HUES48 (cell line): ENCODE measurements around the gene CDV3.
"Not testable (repeated sequence)": the region's sequence is repeated elsewhere in the genome, so short reads cannot be mapped to it uniquely, and the experiment has no call there.

ENCODE experiments used
- H3K27ac ChIP-seq: one replicate; pipeline ENCODE4 v1.7.0; 2013; ENCODE audit warnings: low read depth, low read length, inconsistent platforms
- H3K27me3 ChIP-seq: 2 replicates; pipeline ENCODE4 v1.6.1; 2013; ENCODE audit warnings: mild to moderate bottlenecking, low read length; ENCODE audit not compliant: control insufficient read depth, insufficient read depth
- H3K36me3 ChIP-seq: 2 replicates; pipeline ENCODE4 v1.6.1; 2013; ENCODE audit warnings: low read length; ENCODE audit not compliant: control insufficient read depth, insufficient read depth
- H3K4me1 ChIP-seq: 2 replicates; pipeline ENCODE4 v1.6.1; 2013; ENCODE audit warnings: mild to moderate bottlenecking, low read length; ENCODE audit not compliant: control insufficient read depth, insufficient read depth
- H3K4me3 ChIP-seq: 2 replicates; pipeline ENCODE4 v1.5.1; 2013; ENCODE audit warnings: mild to moderate bottlenecking, low read depth, low read length
- H3K9ac ChIP-seq: 2 replicates; pipeline ENCODE4 v1.6.1; 2013; ENCODE audit warnings: mild to moderate bottlenecking, low read depth, low read length, moderate library complexity
- H3K9me3 ChIP-seq: 2 replicates; pipeline ENCODE4 v1.6.1; 2013; ENCODE audit warnings: low read length; ENCODE audit not compliant: control insufficient read depth, insufficient read depth

The CDV3 gene

GRCh38 chr3:133540896-133541674 is 32.4 kb upstream of the CDV3 start:
- H3K27ac ChIP-seq = no peak overlapping the region

DNA sequence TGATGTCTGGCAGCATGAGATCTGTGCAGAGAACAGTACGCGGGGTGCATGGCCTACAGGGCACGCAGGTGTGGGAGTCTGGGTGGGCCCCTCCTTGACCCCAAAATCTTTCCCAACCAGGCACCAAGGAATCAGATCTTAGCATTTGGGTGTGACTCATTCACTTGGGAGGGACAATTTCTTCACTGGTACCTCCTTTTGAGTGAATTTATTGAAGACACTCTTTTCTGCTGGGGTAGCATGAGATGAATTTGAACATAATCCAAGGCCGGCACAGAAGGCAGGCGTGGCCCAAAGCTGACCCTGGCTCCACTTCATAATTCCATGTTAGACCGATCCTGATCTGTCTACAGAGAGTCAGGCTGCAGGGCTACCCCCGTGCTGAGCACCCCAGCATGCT is 30.6 kb upstream of the CDV3 start:
- no peak overlapping the region for H3K9ac ChIP-seq
- H3K27ac ChIP-seq = no peak overlapping the region
- no peak overlapping the region for H3K4me3 ChIP-seq
- no peaks in the 10 kb centered on the region for H3K27me3 ChIP-seq
- no peaks in the 10 kb centered on the region for H3K36me3 ChIP-seq
- peaks cover 8% of the 10 kb centered on the region for H3K4me1 ChIP-seq
- no peaks in the 10 kb centered on the region for H3K9me3 ChIP-seq

More at GRCh38 chr3:133540896-133541674, 32.4 kb upstream of the CDV3 start:
- Histone ChIP-seq H3K9me3 (no peaks in the 10 kb centered on the region), H3K27me3 (no peaks in the 10 kb centered on the region), H3K4me3 (no peak overlapping the region), H3K9ac (no peak overlapping the region), H3K4me1 (no peaks in the 10 kb centered on the region), H3K36me3 (no peaks in the 10 kb centered on the region)

GRCh38 chr3:133544983-133545382 is 28.5 kb upstream of the CDV3 start:
- H3K4me1 ChIP-seq = peaks cover 12% of the 10 kb centered on the region
- not testable (repeated sequence) for H3K9me3 ChIP-seq, H3K36me3 ChIP-seq, H3K4me3 ChIP-seq, H3K27ac ChIP-seq, H3K27me3 ChIP-seq, H3K9ac ChIP-seq

GRCh38 chr3:133547432-133548041 is 25.9 kb upstream of the CDV3 start:
- Histone ChIP-seq H3K36me3 (no peaks in the 10 kb centered on the region), H3K4me3 (no peak overlapping the region), H3K9ac (no peak overlapping the region), H3K27me3 (no peaks in the 10 kb centered on the region), H3K4me1 (peaks cover 12% of the 10 kb centered on the region), H3K9me3 (peaks cover 10% of the 10 kb centered on the region), H3K27ac (peak overlapping the region; percentile 50)

DNA sequence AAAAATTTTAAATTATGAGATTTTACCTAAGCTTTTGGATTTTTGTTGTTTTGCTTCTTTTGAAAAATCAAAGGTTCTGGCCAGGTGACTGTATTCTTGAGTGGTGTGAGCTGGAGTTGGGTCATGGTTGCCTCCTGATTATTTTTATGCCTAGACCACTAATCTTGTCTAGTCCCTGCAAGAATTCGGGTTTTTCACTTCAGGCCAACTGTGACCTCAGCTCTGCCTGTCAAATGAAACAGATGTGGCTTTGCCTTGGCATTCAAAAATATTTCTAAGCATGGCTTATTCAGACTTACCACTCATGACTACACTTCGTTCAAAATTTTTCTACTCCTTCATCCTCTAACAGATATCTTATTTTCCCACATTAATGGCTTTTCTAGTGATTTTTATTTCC is 25.4 kb upstream of the CDV3 start:
- Histone ChIP-seq H3K27ac (no peak overlapping the region), H3K9me3 (peaks cover 10% of the 10 kb centered on the region), H3K36me3 (no peaks in the 10 kb centered on the region), H3K4me1 (peaks cover 12% of the 10 kb centered on the region), H3K27me3 (no peaks in the 10 kb centered on the region), H3K9ac (no peak overlapping the region), H3K4me3 (no peak overlapping the region)

DNA sequence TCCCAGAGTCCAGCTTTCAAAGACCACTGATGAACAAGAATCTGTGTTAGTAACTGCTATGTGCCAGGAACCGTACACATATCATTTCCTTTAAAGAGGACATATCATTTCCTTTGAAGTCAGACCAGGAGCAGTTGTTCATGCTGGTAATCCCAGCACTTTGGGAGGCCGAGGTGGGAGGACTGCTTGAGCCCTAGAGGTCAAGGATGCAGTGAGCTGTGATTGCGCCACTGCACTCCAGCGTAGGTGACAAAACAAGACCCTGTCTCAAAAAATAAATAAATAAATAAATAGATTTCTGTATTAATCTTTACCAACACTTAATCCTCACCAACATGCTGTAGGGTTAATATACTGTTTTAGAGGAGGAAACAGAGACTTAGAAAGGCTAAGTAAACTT is 23.9 kb upstream of the CDV3 start:
- H3K4me1 ChIP-seq = peaks cover 12% of the 10 kb centered on the region
- peaks cover 10% of the 10 kb centered on the region for H3K9me3 ChIP-seq

DNA sequence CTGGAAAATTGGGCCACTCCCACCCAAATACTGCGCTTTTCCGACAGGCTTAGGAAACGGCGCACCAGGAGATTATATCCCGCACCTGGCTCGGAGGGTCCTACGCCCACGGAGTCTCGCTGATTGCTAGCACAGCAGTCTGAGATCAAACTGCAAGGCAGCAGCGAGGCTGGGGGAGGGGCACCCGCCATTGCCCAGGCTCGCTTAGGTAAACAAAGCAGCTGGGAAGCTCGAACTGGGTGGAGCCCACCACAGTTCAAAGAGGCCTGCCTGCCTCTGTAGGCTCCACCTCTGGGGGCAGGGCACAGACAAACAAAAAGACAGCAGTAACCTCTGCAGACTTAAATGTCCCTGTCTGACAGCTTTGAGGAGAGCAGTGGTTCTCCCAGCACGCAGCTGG is 21.9 kb upstream of the CDV3 start:
- H3K27ac ChIP-seq, H3K36me3 ChIP-seq, H3K9me3 ChIP-seq, H3K9ac ChIP-seq, H3K4me3 ChIP-seq, H3K27me3 ChIP-seq: not testable (repeated sequence)
- peaks cover 12% of the 10 kb centered on the region for H3K4me1 ChIP-seq

More for the DNA sequence above, 23.9 kb upstream of the CDV3 start:
- no peak overlapping the region for H3K27ac ChIP-seq
- H3K4me3 ChIP-seq = no peak overlapping the region
- H3K27me3 ChIP-seq = no peaks in the 10 kb centered on the region
- H3K9ac ChIP-seq = no peak overlapping the region
- H3K36me3 ChIP-seq = no peaks in the 10 kb centered on the region

DNA sequence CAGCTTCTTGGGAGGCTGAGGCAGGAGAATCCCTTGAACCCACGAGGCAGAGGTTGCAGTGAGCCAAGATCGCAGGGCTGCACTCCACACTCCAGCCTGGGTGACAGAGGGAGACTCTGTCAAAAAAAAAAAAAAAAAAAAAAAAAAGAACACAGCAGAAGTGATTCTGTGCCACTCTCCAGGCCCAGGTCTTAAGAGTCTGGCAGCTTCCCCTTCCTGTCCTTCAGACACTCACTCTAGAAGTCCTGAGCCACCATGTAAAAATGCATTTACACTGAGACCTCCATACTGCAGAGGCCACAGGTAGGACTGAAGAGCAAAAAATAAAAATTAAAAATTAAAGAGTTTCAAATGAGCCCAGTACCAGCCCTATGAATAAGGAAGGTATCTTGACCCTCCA is 11.8 kb upstream of the CDV3 start:
- Histone ChIP-seq H3K9ac (no peak overlapping the region), H3K27me3 (no peaks in the 10 kb centered on the region), H3K9me3 (no peaks in the 10 kb centered on the region), H3K27ac (no peak overlapping the region), H3K36me3 (no peaks in the 10 kb centered on the region), H3K4me1 (no peaks in the 10 kb centered on the region), H3K4me3 (no peak overlapping the region)

DNA sequence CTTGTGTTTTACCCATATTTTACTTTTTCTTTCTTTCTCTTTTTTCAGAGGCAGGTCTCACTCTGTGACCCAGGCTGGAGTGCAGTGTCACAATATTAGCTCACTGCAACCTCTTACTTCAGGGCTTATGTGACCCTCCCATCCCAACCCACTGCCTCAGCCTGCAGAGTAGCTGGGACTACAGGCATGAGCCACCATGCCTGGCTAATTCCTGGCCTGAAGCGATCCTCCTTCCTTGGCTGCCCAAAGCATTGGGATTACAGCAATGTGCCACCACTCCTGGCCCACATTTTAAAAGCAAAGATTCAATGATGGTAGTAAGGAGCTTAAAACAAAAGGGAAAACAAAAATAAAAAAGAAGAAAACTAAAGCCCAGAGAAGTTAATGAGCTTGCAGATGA is 11.1 kb upstream of the CDV3 start:
- no peak overlapping the region for H3K9ac ChIP-seq
- H3K36me3 ChIP-seq = no peaks in the 10 kb centered on the region
- H3K9me3 ChIP-seq = no peaks in the 10 kb centered on the region
- no peaks in the 10 kb centered on the region for H3K4me1 ChIP-seq
- H3K27ac ChIP-seq = no peak overlapping the region
- no peaks in the 10 kb centered on the region for H3K27me3 ChIP-seq
- no peak overlapping the region for H3K4me3 ChIP-seq

GRCh38 chr3:133563186-133563591 is 10.3 kb upstream of the CDV3 start:
- H3K27ac ChIP-seq = no peak overlapping the region
- H3K4me3 ChIP-seq = no peak overlapping the region
- H3K9ac ChIP-seq = no peak overlapping the region
- H3K27me3 ChIP-seq = no peaks in the 10 kb centered on the region
- H3K9me3 ChIP-seq = no peaks in the 10 kb centered on the region
- H3K4me1 ChIP-seq = no peaks in the 10 kb centered on the region
- H3K36me3 ChIP-seq = no peaks in the 10 kb centered on the region

DNA sequence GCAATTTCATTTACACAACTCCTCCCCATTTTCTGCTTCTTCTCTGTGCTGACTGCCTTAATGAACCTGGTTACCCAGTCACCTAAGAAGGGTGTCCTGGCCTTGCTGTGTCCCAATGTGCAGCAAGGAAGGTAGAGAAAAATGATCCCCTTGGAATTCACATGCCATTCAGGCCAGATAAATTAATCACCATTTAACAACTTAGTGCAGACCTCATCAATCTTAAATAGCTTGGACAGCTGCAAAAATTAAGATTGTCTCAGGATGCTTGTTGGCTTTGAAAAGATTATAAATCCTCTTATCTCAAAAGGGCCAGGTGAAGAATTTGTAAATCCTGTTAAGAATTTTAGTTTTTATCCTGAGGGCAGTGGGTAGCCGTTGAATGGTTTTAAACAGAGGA is 9.7 kb upstream of the CDV3 start:
- no peak overlapping the region for H3K27ac ChIP-seq
- H3K27me3 ChIP-seq = no peaks in the 10 kb centered on the region
- H3K4me3 ChIP-seq = no peak overlapping the region
- H3K9ac ChIP-seq = no peak overlapping the region
- H3K36me3 ChIP-seq = no peaks in the 10 kb centered on the region
- no peaks in the 10 kb centered on the region for H3K4me1 ChIP-seq
- H3K9me3 ChIP-seq = no peaks in the 10 kb centered on the region
